Stimulated activated CD4-positive, alpha-beta T cell treated with anti-CD3 and anti-CD28 coated beads, Interleukin-2, amount 100 ng/mL, for 48 hours (primary cell): ENCODE data around the gene WIPF2.

ENCODE experiments used
- DNase-seq, 2 donors: peaks; one replicate each; pipeline ENCODE4 v3.0.0-alpha.2; 2020

WIPF2 gene

GRCh38 chr17:40327735-40328385 lies 108.8 kb downstream of the WIPF2 start:
- no peak for DNase-seq

GRCh38 chr17:40328386-40328766 lies 109.3 kb downstream of the WIPF2 start:
- no peak for DNase-seq

DNA sequence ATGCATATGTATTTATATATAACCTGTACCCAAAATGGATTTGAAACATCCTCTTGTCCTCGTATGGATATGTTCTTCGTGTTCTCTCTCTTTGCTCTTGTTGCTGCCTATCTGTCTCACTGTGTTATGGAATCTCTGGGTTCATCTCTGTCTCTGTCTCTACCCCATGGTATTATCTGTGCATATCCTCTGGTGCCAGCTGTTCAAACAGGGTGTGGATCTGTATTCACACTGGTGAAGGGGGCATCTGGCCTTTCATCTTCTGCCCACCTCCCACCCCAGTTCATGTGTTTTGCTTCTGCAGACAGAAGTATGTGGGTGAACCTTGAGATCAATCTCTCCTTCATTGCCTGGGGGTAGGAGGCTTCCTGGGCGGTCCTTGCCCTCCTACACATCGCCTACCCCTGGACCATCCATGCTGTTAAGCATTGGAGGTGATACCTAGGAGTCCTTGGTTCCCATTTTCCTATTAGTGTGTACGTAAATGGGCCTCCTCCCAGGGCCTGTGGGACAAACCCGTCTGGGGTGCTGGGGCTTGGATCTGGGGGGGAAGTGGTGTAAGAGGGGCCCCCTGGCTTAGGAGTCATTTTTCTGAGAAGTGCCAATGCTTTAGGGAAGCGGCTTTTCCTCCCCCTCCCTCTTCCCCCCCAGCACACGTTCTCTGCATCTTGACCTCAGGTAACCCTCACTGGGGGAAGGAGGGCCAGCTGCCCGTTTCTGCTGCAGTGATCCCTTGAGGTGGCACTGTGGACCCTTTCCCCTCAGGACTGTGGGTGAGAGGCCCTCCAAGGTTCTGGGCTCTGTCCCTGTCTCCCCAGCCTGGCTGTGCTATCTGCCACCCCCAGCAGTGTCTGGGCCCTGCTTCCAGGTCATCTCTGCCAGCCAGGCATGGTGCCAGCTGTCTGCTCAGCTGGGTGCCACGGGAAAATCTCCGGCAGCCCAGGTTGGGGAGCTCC lies 111.0 kb downstream of the WIPF2 start:
- no peak for DNase-seq

DNA sequence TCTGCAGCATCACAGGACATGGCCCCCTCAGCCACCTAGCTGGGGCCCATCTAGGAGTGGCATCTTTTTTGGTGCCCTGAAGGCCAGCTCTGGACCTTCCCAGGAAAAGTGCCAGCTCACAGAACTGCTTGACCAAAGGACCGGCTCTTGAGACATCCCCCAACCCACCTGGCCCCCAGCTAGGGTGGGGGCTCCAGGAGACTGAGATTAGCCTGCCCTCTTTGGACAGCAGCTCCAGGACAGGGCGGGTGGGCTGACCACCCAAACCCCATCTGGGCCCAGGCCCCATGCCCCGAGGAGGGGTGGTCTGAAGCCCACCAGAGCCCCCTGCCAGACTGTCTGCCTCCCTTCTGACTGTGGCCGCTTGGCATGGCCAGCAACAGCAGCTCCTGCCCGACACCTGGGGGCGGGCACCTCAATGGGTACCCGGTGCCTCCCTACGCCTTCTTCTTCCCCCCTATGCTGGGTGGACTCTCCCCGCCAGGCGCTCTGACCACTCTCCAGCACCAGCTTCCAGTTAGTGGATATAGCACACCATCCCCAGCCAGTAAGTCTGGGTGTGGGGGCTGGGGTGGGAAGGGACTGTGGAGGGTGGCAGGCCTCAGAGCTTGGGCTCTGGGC lies 111.9 kb downstream of the WIPF2 start:
- no peak for DNase-seq

DNA sequence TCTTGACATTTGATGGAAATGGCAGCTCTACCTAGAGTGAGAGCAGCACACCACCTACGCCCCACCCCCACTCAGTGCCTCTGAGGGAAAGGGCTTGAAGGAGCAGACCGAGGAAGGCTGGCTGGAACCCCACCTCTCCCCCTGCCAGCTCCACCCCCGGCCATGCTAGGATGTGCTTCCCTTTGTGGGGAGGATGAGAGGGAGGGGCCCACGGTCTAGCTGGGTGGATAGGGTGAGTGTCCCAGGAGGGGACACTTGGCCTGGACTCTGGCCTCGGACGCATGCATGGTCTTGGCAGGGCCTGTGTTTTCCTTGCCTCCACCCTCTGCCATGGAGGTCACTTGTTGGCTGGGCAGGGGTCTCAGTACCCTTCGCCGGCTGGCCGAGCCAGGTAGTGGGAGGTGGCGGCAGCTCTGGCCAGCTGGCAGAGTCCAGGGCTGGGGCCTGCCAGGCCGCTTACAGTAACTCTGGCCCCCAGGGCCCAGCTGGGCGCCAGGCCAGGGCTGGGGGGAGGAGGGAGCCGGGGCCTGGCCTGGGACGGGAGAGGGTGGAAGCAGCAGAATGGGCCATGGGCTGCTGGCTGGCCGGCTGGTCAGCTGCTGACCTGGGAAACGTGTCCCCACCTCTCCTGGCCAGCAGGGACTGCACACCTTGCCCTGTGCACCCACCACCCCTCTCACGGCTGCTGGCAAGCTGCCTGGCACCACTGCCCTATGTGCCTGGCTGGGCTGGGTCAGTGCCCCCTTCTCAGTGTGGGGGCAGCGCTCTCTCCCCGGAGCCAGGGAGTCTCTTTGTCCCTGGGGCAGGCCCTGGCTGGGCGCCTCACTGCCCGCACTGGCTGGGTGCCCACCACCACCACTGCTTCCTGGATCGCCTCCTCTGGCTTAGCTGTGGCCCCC lies 112.9 kb downstream of the WIPF2 start:
- DNase-seq: no peak
